ENCODE measurements around the gene GPT2.
"Not testable (repeated sequence)": the region's sequence is repeated elsewhere in the genome, so short reads cannot be mapped to it uniquely, and the experiment has no call there.

The GPT2 gene

GRCh38 chr16:46926470-46927225 is 42.5 kb downstream of the GPT2 start:
- no peak for DNase-seq

- DNase-seq = no peak
Observed at GRCh38 chr16:46927273-46927672, 43.1 kb downstream of the GPT2 start.

- no peak for DNase-seq
Observed at GRCh38 chr16:46928811-46929210, 44.6 kb downstream of the GPT2 start.

- DNase-seq = peak; percentile 71
Observed at GRCh38 chr16:46929378-46930332, 45.5 kb downstream of the GPT2 start.

- DNase-seq = no peak
Observed at GRCh38 chr16:46930861-46931260, 46.7 kb downstream of the GPT2 start.

GRCh38 chr16:46932802-46933201 is 48.6 kb downstream of the GPT2 start:
- no peak for DNase-seq

- no peak for DNase-seq
Observed at GRCh38 chr16:46937536-46937935, 53.4 kb downstream of the GPT2 start.

GRCh38 chr16:46944713-46945112 is 60.6 kb downstream of the GPT2 start:
- not testable (repeated sequence) for DNase-seq

GRCh38 chr16:46947900-46948547 is 63.9 kb downstream of the GPT2 start:
- DNase-seq = peak; percentile 42

- DNase-seq = no peak
Observed at GRCh38 chr16:46948548-46949166, 64.5 kb downstream of the GPT2 start.

- peak; percentile 67 for DNase-seq
Observed at GRCh38 chr16:46949241-46949892, 65.2 kb downstream of the GPT2 start.

- DNase-seq = no peak
Observed at GRCh38 chr16:46950009-46950408, 65.8 kb downstream of the GPT2 start.

- DNase-seq = no peak
Observed at GRCh38 chr16:46954562-46954961, 70.4 kb downstream of the GPT2 start.

GRCh38 chr16:46961373-46962353 is 77.5 kb downstream of the GPT2 start:
- peak; percentile 38 for DNase-seq

- DNase-seq = no peak
Observed at GRCh38 chr16:46962629-46963028, 78.5 kb downstream of the GPT2 start.

GRCh38 chr16:46968063-46968435 is 83.9 kb downstream of the GPT2 start:
- no peak for DNase-seq

GRCh38 chr16:46970089-46970488 is 85.9 kb downstream of the GPT2 start:
- DNase-seq = no peak

GRCh38 chr16:46971271-46971670 is 87.1 kb downstream of the GPT2 start:
- DNase-seq = no peak

- DNase-seq = peak; percentile 55
Observed at GRCh38 chr16:46972429-46973206, 88.5 kb downstream of the GPT2 start.
